DMS153 treated with DMSO at 0.1 percent for 48 hours (cell line): ENCODE results near the gene CDX1.

Source experiments
- DNase-seq: peaks from one replicate; lab custom pipeline; 2025; ENCODE audit not compliant: unreplicated experiment; lab: John Stamatoyannopoulos, UW

CDX1 gene

GRCh38 chr5:150181027-150181426, 14.4 kb downstream of the CDX1 start:
- no peak for DNase-seq

- no peak for DNase-seq
Measured at GRCh38 chr5:150181766-150182545, 15.4 kb downstream of the CDX1 start.

DNA sequence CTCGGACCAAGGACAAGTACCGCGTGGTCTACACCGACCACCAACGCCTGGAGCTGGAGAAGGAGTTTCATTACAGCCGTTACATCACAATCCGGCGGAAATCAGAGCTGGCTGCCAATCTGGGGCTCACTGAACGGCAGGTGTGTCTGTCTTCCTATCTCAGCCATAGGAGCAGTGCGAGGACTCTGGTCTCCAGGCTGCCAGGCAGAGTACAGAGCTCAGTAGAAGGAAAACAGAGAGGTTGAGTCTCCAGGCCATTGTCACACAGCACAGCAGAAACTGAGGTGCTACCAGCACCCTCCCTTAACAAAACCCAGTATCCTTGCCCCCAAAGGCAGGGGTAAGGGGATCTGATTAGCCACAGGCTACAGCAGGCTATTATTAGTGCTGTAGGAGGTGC, 16.2 kb downstream of the CDX1 start:
- no peak for DNase-seq

- DNase-seq, result no peak
Measured at GRCh38 chr5:150183436-150183835, 16.9 kb downstream of the CDX1 start.

- no peak for DNase-seq
Measured at GRCh38 chr5:150184006-150184405, 17.4 kb downstream of the CDX1 start.

DNA sequence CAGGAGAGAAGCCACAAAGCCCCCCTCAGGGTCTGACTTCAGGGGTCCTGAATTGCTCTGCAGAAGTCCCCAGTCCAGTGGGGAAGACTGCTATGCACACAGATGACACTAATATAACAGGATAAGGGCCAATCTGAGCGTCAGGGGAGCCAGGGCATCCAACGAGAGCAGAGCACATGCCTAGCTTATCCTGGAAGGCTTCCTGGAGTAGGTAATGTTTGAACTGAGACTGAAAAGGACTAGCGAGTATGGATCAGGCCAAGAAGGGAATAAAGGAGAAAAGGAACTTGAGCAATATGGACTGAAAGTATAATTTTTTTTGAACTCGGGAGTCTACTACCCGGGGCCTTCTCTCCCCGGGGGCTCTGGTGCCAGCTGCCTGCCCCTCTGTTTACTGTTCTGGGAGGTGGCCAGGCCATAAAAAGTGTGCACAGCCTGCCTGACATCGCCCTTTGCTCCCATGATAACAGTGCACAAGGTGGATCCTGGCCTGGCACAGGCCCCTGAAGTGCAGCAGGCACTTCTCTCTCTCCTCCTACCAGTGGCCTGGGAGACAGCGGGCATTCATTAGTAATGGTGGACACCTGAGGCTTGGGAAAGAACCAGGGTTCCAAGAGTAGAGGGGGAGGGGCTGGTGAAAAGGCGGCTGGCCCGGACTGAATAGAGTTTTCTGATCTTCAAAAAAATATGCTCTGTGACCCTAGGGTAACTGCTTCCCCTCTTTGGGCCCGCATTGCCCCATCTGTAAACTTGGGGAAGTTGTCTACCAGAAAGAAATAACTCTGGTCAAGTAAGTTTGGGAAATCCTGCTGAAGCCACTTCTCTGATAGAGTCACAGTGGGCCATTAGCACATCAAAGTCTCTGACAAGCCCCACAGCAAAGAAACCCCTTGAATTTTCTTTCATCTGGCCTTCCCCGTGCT, 18.7 kb downstream of the CDX1 start:
- DNase-seq, result no peak

- DNase-seq, result no peak
Measured at GRCh38 chr5:150186137-150186536, 19.6 kb downstream of the CDX1 start.

GRCh38 chr5:150186897-150187296, 20.3 kb downstream of the CDX1 start:
- no peak for DNase-seq

DNA sequence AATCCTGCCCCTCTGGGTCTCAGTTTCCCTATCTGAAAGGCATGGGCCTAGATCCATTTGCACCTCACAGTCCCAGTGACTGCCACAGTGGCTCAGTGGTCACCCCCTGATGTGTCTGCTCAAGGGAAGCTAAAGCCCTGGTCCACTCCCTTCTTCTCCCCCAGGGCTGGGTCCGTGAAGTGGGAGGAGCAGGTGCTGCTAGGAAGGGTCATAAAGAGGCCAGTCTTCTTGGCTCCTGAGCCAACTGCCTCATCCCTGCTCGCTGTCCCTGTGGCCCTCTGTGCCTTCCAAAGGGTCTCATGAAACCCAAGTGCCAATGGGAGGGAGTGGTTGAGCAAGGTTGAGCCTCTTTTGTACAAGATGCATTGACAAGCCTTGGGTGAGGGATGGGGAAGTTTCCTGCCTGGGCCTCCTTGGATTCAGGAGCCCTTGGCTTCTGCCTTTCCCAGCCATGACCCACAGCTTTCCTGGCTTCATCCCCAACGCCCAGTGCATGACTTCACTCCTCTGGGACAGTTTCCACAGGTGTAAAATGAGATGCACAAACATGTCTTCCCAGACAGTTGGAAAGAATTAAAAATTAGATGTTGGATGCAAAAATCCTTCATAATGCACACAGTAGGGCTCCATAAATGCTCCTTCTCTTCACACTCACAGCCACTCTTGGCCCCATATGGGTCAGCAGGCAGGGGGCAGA, 21.7 kb downstream of the CDX1 start:
- no peak for DNase-seq

DNA sequence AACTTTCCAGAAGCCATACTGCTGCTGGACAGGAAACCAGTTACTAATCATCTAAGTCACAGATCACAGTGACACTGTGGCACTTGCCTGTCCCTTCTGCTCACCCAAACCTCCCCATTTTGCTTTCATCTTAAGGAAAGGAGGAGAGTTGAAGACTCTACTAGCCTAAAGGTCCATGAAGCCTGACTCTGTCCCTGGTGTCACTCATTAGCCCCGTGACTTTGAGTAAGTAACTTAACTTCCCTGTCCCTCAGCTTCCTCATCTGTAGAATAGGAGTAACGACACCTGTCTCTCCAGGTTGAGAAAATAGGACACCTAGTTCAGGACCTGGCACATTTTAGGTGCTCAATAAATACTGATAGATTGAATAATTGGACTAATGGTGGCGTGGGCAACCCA, 22.7 kb downstream of the CDX1 start:
- DNase-seq, result no peak

GRCh38 chr5:150189728-150190502, 23.3 kb downstream of the CDX1 start, which contains the start of gene SLC6A7:
Gene SLC6A7, plus strand, starts transcription at chr5:150190062. Its CDS starts 266 bp downstream, at chr5:150190328.
- no peak for DNase-seq

DNA sequence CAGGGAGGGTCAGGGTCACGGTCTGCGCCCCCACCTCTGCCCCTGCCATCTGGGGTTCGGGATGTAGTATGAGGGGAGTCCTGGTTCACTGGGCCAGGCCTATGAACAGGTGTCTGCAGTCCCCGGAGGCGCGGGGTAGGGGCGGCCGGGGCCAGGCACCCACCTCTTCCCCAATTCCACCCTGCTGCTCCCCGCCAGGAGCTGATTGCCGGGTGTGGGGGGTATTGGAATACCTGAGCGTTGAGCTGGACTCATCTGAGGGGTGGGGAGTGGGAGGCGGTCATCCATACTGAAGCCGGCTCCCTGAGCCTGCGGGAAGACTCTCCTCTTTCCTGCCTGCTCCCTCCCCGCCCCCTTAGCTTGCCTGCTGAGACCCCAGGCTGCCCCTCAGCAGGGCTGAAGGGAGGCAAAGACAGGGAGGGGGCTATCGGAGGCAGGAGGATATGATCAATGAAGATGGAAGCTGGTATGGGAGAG, 24.0 kb downstream of the CDX1 start:
- no peak for DNase-seq

- no peak for DNase-seq
Measured at GRCh38 chr5:150190987-150191386, 24.4 kb downstream of the CDX1 start.

DNA sequence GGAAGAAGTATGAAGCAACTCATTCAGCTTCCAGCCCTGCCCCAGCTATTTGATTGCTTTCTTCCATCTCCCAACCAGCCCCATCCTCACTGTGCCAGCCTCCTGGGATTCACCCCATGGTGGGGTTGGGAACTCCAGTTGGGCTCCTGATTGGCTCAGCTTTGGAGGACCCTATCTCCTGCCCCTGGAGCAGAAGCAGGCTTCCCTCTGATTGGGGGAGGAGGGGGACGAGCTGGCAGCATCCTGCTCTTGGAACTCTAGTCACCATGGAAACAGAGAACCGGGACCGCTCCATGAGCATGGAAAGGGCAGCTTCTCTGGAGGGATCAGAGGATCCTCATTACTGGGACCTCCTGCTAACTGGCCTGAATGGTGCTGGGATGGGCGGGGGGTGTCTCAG, 25.9 kb downstream of the CDX1 start:
- no peak for DNase-seq

- DNase-seq, result no peak
Measured at GRCh38 chr5:150195736-150196485, 29.3 kb downstream of the CDX1 start.

DNA sequence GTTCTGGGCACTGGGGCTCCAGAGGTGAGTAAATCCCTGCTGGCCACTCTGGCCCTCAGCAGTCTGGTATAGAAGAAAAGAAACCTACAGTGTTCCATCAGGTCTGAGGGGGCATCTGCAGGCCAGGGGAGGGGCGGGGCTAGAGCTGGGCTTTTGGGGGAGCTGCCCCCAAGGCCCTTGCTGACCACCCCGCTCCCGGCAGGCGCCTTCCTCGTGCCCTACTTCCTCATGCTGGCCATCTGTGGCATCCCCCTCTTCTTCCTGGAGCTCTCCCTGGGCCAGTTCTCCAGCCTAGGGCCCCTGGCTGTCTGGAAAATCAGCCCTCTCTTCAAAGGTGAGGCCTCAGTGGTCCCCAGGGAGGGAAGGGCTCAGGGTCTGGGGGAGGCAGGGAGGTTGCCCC, 29.9 kb downstream of the CDX1 start:
- DNase-seq, result no peak

DNA sequence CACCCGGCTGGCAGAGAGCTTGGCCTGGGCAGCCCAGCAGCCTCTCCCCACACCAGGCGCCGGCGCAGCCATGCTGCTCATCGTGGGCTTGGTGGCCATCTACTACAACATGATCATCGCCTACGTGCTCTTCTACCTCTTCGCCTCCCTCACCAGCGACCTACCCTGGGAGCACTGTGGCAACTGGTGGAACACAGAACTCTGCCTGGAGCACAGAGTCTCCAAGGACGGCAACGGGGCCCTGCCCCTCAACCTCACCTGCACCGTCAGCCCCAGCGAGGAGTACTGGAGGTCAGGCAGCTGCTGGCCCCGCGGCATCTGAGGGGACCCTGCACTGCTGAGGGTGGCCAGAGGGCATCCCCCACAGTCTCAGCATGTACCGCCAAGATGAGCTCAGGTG, 30.4 kb downstream of the CDX1 start:
- no peak for DNase-seq

- no peak for DNase-seq
Measured at GRCh38 chr5:150197476-150197875, 30.9 kb downstream of the CDX1 start.

- DNase-seq, result no peak
Measured at GRCh38 chr5:150202501-150202900, 35.9 kb downstream of the CDX1 start.
